A549 (cell line): Measurements from ENCODE around the gene RPS10. TPM values are rescaled to one million over a fixed set of nuclear protein-coding genes. Genes with fewer than 3 reads are reported as not detected.
"Not testable (repeated sequence)": the region's sequence is repeated elsewhere in the genome, so short reads cannot be mapped to it uniquely, and the experiment has no call there.

ENCODE experiments used
- ATAC-seq, 2 experiments: fragments of 200-7000 bp in 1 of 2; fragments of >200 bp in 1 of 2; cut with Nextera tagmentation in 1 of 2; cut with Tn5 transposase in 1 of 2; 3 replicates each; pipeline versions ENCODE4 v1.8.0 to v1.9.1; 2018 to 2020; ENCODE audit warnings: mild to moderate bottlenecking in 1 of 2, moderate library complexity in 1 of 2
- CTCF ChIA-PET: fragments of 300-600 bp; sonication (Branson Sonifier 250); formaldehyde crosslinking; extraction: SDS; loops from one replicate; lab custom pipeline; 2021; ENCODE audit warnings: antibody characterized with exemption, inconsistent platforms; lab: Yijun Ruan, JAX
- POLR2A ChIA-PET: fragments of 350-600 bp; formaldehyde crosslinking; extraction: SDS; loops from one replicate; lab custom pipeline; 2021; ENCODE audit warnings: antibody characterized with exemption, inconsistent platforms; lab: Yijun Ruan, JAX
- DNase-seq, 2 experiments: peaks; one replicate each; pipeline versions ENCODE4 v3.0.0 to v3.0.0-alpha.2; 2011 to 2016; ENCODE audit warnings: low read depth in 1 of 2, low spot score in 1 of 2
- FAIRE-seq: peaks from 2 replicates; lab custom pipeline; 2011; peaks lifted over from hg19 to GRCh38; lab: Jason Lieb, UNC
- H3K27ac ChIP-seq, 2 experiments: fragments of >200 bp; sonication (Bioruptor Twin); formaldehyde crosslinking; 3 replicates each; pipeline ENCODE4 v1.5.1; 2016 to 2017
- H3K4me1 ChIP-seq: fragments of >200 bp; sonication (Bioruptor Twin); formaldehyde crosslinking; 3 replicates; pipeline ENCODE4 v1.6.1; 2016
- H3K4me2 ChIP-seq: fragments of >200 bp; sonication (Bioruptor Twin); formaldehyde crosslinking; 3 replicates; pipeline ENCODE4 v1.6.1; 2016
- H3K4me3 ChIP-seq: fragments of >200 bp; sonication (Bioruptor Twin); formaldehyde crosslinking; 3 replicates; pipeline ENCODE4 v1.5.1; 2016
- H3K9me3 ChIP-seq: fragments of >200 bp; sonication (Bioruptor Twin); formaldehyde crosslinking; 3 replicates; pipeline ENCODE4 v1.6.1; 2016
- ATOH8 ChIP-seq: fragments of 250-450 bp; sonication (Bioruptor Pico); IDR thresholded peaks from 2 replicates; pipeline ENCODE4 v1.5.0; 2020; ENCODE audit warnings: low read depth, mild to moderate bottlenecking, moderate library complexity
- BCL3 ChIP-seq: fragments of >200 bp; sonication (Bioruptor Twin); formaldehyde crosslinking; IDR thresholded peaks from 3 replicates; pipeline ENCODE4 v1.6.1; 2016
- CBX2 ChIP-seq: fragments of 200-600 bp; sonication (generic); IDR thresholded peaks from 2 replicates; pipeline ENCODE4 v1.6.1; 2016; ENCODE audit warnings: low read depth, mild to moderate bottlenecking, borderline replicate concordance
- CHD4 ChIP-seq: fragments of 200-600 bp; sonication (generic); IDR thresholded peaks from 2 replicates; pipeline ENCODE4 v1.6.1; 2016; ENCODE audit warnings: antibody characterized with exemption, mild to moderate bottlenecking, borderline replicate concordance
- CTCF ChIP-seq: fragments of >200 bp; sonication (Bioruptor Twin); formaldehyde crosslinking; IDR thresholded peaks from 3 replicates; pipeline ENCODE4 v1.5.1; 2016
- EHMT2 ChIP-seq: fragments of 200-600 bp; sonication (generic); IDR thresholded peaks from 2 replicates; pipeline ENCODE4 v1.6.1; 2016; ENCODE audit warnings: antibody characterized with exemption, low read depth, mild to moderate bottlenecking, moderate library complexity
- EP300 ChIP-seq, 2 experiments: fragments of >200 bp; sonication (Bioruptor Twin); formaldehyde crosslinking; IDR thresholded peaks; 2 replicates in 1 of 2; 3 replicates in 1 of 2; pipeline ENCODE4 v1.6.1; 2016 to 2017
- ESRRA ChIP-seq: fragments of 150-350 bp; IDR thresholded peaks from 2 replicates; pipeline ENCODE4 v1.6.1; 2014; ENCODE audit warnings: mild to moderate bottlenecking, low read length, borderline replicate concordance
- FOSL2 ChIP-seq, 2 experiments: fragments of 450-650 bp in 1 of 2; fragments of >200 bp in 1 of 2; sonication (Bioruptor Twin) in 1 of 2; formaldehyde crosslinking; IDR thresholded peaks; 2 replicates each; pipeline versions ENCODE4 v1.5.0 to v1.6.1; 2016 to 2020; ENCODE audit warnings: mild to moderate bottlenecking in 1 of 2, moderate library complexity in 1 of 2
- HEYL ChIP-seq: fragments of 250-450 bp; sonication (Bioruptor Pico); IDR thresholded peaks from 2 replicates; pipeline ENCODE4 v1.8.0; 2021; ENCODE audit warnings: mild to moderate bottlenecking, moderate library complexity
- HOXA7 ChIP-seq: fragments of 250-450 bp; sonication (Bioruptor Pico); IDR thresholded peaks from 2 replicates; pipeline ENCODE4 v1.5.0; 2020; ENCODE audit warnings: mild to moderate bottlenecking, moderate library complexity
- HOXB13 ChIP-seq: fragments of 250-450 bp; sonication (Bioruptor Pico); IDR thresholded peaks from 2 replicates; pipeline ENCODE4 v1.5.0; 2020; ENCODE audit warnings: low read depth, mild to moderate bottlenecking, moderate library complexity
- JUN ChIP-seq, 2 experiments: fragments of >200 bp; sonication (Bioruptor Twin); formaldehyde crosslinking; IDR thresholded peaks; 2 replicates in 1 of 2; 3 replicates in 1 of 2; pipeline ENCODE4 v1.6.1; 2016 to 2017
- KDM1A ChIP-seq: fragments of 200-600 bp; sonication (generic); IDR thresholded peaks from 2 replicates; pipeline ENCODE4 v1.6.1; 2016; ENCODE audit warnings: low read depth, mild to moderate bottlenecking
- KDM5A ChIP-seq: fragments of 200-600 bp; sonication (generic); IDR thresholded peaks from 2 replicates; pipeline ENCODE4 v1.6.1; 2016; ENCODE audit warnings: antibody characterized with exemption, mild to moderate bottlenecking
- PHF8 ChIP-seq: fragments of 200-600 bp; sonication (generic); IDR thresholded peaks from 2 replicates; pipeline ENCODE4 v1.6.1; 2016; ENCODE audit warnings: low read depth, mild to moderate bottlenecking, antibody characterized with exemption, moderate library complexity, borderline replicate concordance
- RCOR1 ChIP-seq: fragments of 150-350 bp; IDR thresholded peaks from 2 replicates; pipeline ENCODE4 v1.6.1; 2014; ENCODE audit warnings: antibody characterized with exemption, low read length, low read depth
- RFX5 ChIP-seq: fragments of 450-650 bp; IDR thresholded peaks from 2 replicates; pipeline ENCODE4 v1.7.1; 2014; ENCODE audit warnings: antibody characterized with exemption, mild to moderate bottlenecking, moderate library complexity
- RNF2 ChIP-seq: fragments of 200-600 bp; sonication (generic); IDR thresholded peaks from 2 replicates; pipeline ENCODE4 v1.6.1; 2016; ENCODE audit warnings: low read depth, mild to moderate bottlenecking, antibody characterized with exemption, moderate library complexity, borderline replicate concordance
- ZFP36 ChIP-seq: fragments of 450-650 bp; IDR thresholded peaks from 2 replicates; pipeline ENCODE4 v1.6.1; 2014; ENCODE audit warnings: borderline replicate concordance; ENCODE audit not compliant: partially characterized antibody
- ZNF302 ChIP-seq: fragments of 250-450 bp; sonication (Bioruptor Pico); IDR thresholded peaks from 2 replicates; pipeline ENCODE4 v1.9.0; 2021; ENCODE audit warnings: inconsistent platforms, mild to moderate bottlenecking, moderate library complexity
- WGBS: methylation state at CpG from one replicate; pipeline ENCODE4 v1.1.6; 2017; ENCODE audit errors: missing lambda C conversion rate; 5-methylcytosine and 5-hydroxymethylcytosine counted together
- polyA plus RNA-seq, 4 experiments: library from polyadenylated mRNA; depleted of rRNA in 3 of 4; stranded (reverse); fragments of >200 nt; fragmentation: RNase III in 1 of 4; extraction: RNeasy Plus Mini Kit Qiagen cat#74134 plus additional on column Dnase treatment in 1 of 4; gene quantifications; 2 replicates in 3 of 4; 3 replicates in 1 of 4; pipeline ENCODE4 v1.2.3, GENCODE V29; 2011 to 2017
- TF ChIP-seq, protein P1 (sequence below): fragments of 200-600 bp; sonication (generic); IDR thresholded peaks from 2 replicates; pipeline ENCODE4 v1.6.1; 2016; ENCODE audit warnings: antibody characterized with exemption, mild to moderate bottlenecking, moderate library complexity

The RPS10 gene
- polyA plus RNA-seq, 2 of the 4 experiments (the other 2 are of a cell fraction): 1,532 to 1,783 TPM

GRCh38 chr6:34373511-34373910, 52.4 kb downstream of the RPS10 start:
- DNase-seq: no peak
- CTCF ChIA-PET: interaction anchor here (1.0 kb wide), 1 partner anchor 20 kb away, joined by 4 read pairs; no protein-coding TSS in a partner anchor
- H3K4me1 ChIP-seq: no peaks in the 10 kb centered on the region
- no peak overlapping the region for H3K4me3 ChIP-seq
- POLR2A ChIA-PET: interaction anchor here (0.7 kb wide), 1 partner anchor 137 kb away, joined by 4 read pairs; no protein-coding TSS in a partner anchor
- H3K9me3 ChIP-seq: no peaks in the 10 kb centered on the region
- no peak for FAIRE-seq
- no peak overlapping the region for H3K27ac ChIP-seq
- 93% methylated on average over 5 of the region's 5 CpGs for WGBS
- ATAC-seq: no peak
- TF ChIP-seq CHD4 (no peak), HOXB13 (CRISPR knock-in tag) (no peak), ATOH8 (no peak), HOXA7 (CRISPR knock-in tag) (no peak), EP300 (IDR thresholded peaks at IDR 0.05) (no peak), ESRRA (no peak), EHMT2 (no peak), CBX2 (no peak), PHF8 (no peak), JUN (IDR thresholded peaks at IDR 0.05) (no peak), KDM1A (no peak), RCOR1 (no peak), ZFP36 (no peak)
- TF ChIP-seq, protein P1, sequence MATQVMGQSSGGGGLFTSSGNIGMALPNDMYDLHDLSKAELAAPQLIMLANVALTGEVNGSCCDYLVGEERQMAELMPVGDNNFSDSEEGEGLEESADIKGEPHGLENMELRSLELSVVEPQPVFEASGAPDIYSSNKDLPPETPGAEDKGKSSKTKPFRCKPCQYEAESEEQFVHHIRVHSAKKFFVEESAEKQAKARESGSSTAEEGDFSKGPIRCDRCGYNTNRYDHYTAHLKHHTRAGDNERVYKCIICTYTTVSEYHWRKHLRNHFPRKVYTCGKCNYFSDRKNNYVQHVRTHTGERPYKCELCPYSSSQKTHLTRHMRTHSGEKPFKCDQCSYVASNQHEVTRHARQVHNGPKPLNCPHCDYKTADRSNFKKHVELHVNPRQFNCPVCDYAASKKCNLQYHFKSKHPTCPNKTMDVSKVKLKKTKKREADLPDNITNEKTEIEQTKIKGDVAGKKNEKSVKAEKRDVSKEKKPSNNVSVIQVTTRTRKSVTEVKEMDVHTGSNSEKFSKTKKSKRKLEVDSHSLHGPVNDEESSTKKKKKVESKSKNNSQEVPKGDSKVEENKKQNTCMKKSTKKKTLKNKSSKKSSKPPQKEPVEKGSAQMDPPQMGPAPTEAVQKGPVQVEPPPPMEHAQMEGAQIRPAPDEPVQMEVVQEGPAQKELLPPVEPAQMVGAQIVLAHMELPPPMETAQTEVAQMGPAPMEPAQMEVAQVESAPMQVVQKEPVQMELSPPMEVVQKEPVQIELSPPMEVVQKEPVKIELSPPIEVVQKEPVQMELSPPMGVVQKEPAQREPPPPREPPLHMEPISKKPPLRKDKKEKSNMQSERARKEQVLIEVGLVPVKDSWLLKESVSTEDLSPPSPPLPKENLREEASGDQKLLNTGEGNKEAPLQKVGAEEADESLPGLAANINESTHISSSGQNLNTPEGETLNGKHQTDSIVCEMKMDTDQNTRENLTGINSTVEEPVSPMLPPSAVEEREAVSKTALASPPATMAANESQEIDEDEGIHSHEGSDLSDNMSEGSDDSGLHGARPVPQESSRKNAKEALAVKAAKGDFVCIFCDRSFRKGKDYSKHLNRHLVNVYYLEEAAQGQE: no peak
- H3K4me2 ChIP-seq: no peak overlapping the region

GRCh38 chr6:34371865-34372264, 54.0 kb downstream of the RPS10 start:
- H3K4me1 ChIP-seq, H3K4me2 ChIP-seq, H3K9me3 ChIP-seq, FAIRE-seq, DNase-seq, POLR2A ChIA-PET, ATAC-seq, H3K27ac ChIP-seq, CTCF ChIA-PET, H3K4me3 ChIP-seq: not testable (repeated sequence)
- WGBS: 99% methylated on average over 5 of the region's 5 CpGs

DNA sequence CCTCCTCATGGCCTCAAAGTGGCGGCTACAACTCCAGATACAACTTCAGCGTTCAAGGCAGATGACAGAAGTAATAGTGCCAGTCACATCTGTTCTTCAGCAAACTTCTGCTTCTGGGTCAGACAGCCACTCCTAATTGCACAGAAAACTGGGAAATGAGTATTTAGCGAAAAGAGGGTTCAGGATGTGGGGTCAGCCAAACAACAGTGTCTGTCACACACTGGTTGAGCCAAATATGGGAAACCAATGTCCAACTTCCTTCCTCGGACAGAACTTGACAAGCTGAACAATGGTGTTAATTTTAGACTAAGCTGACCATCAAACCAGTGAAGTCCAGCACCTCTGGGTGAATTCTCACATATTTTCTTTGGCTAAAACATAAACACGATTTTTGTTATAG, 55.5 kb downstream of the RPS10 start:
- ChIA-PET POLR2A (no interaction called here), CTCF (no interaction called here)
- no peak overlapping the region for H3K4me3 ChIP-seq
- no peak for TF ChIP-seq HOXA7 (CRISPR knock-in tag)
- no peak for TF ChIP-seq HEYL (CRISPR knock-in tag)
- TF ChIP-seq RNF2: no peak
- TF ChIP-seq HOXB13 (CRISPR knock-in tag): no peak
- no peak for TF ChIP-seq KDM5A
- TF ChIP-seq FOSL2 (IDR thresholded peaks at IDR 0.05): no peak
- no peak for TF ChIP-seq FOSL2 (CRISPR knock-in tag; IDR thresholded peaks at IDR 0.05)
- no peak for TF ChIP-seq CTCF
- no peak for TF ChIP-seq BCL3
- no peak for TF ChIP-seq RFX5
- TF ChIP-seq ZNF302 (CRISPR knock-in tag): no peak
- DNase-seq: no peak
- 92% methylated on average over 4 of the region's 5 CpGs for WGBS
- H3K27ac ChIP-seq: no peak overlapping the region
- no peak overlapping the region for H3K4me2 ChIP-seq
- H3K9me3 ChIP-seq: no peaks in the 10 kb centered on the region
- FAIRE-seq: no peak
- no peak for ATAC-seq
- no peaks in the 10 kb centered on the region for H3K4me1 ChIP-seq
